MCF 10A (cell line): ENCODE results near the gene ANKRD13D. TPM values are rescaled to one million over a fixed set of nuclear protein-coding genes. Genes with fewer than 3 reads are reported as not detected.
A peak's percentile ranks its signal among the peaks of the same experiment; 100 is the strongest.

ENCODE experiments used
- BruUV-seq: library from RNA; stranded (reverse); fragments of 400-500 nt; replicated peaks from 2 replicates; lab custom pipeline; 2021; lab: Mats Ljungman, UMichigan
- CTCF ChIA-PET: fragments of 300-600 bp; sonication (Branson Sonifier 250); formaldehyde crosslinking; extraction: SDS; loops from one replicate; lab custom pipeline; 2021; ENCODE audit warnings: antibody characterized with exemption, inconsistent platforms; lab: Yijun Ruan, JAX
- POLR2A ChIA-PET: fragments of 300-600, 350-650 bp; sonication (Branson Sonifier 250); formaldehyde crosslinking; extraction: SDS; loops from one replicate; lab custom pipeline; 2020; ENCODE audit warnings: antibody characterized with exemption, inconsistent platforms; lab: Yijun Ruan, JAX
- DNase-seq: peaks from one replicate; pipeline ENCODE4 v3.0.0-alpha.2; 2018; ENCODE audit not compliant: unreplicated experiment
- H3K27ac Mint-ChIP-seq: one replicate; pipeline ENCODE4 v1.8.0; 2022; ENCODE audit warnings: mild to moderate bottlenecking, low read depth, mixed read lengths; ENCODE audit not compliant: unreplicated experiment
- H3K27me3 Mint-ChIP-seq: one replicate; pipeline ENCODE4 v1.8.0; 2022; ENCODE audit warnings: mixed read lengths; ENCODE audit not compliant: insufficient read depth, unreplicated experiment
- H3K36me3 Mint-ChIP-seq: one replicate; pipeline ENCODE4 v1.8.0; 2022; ENCODE audit warnings: mild to moderate bottlenecking, moderate library complexity, mixed read lengths; ENCODE audit not compliant: insufficient read depth, unreplicated experiment
- H3K4me1 Mint-ChIP-seq: one replicate; pipeline ENCODE4 v1.8.0; 2022; ENCODE audit warnings: mixed read lengths; ENCODE audit not compliant: insufficient read depth, unreplicated experiment
- H3K4me3 Mint-ChIP-seq: one replicate; pipeline ENCODE4 v1.8.0; 2022; ENCODE audit warnings: mild to moderate bottlenecking, moderate library complexity, mixed read lengths; ENCODE audit not compliant: unreplicated experiment
- H3K9me3 Mint-ChIP-seq: one replicate; pipeline ENCODE4 v1.8.0; 2022; ENCODE audit warnings: mixed read lengths; ENCODE audit not compliant: unreplicated experiment
- intact Hi-C: fragments of 100-400 bp; cut with micrococcal nuclease; formaldehyde crosslinking; loops from 2 replicates; pipeline ENCODE4 v1.14.1; 2022
- total RNA-seq: library from RNA; stranded (reverse); gene quantifications from 2 replicates; pipeline ENCODE4 v1.2.3, GENCODE V29; 2022
- TF ChIP-seq, protein P1 (sequence below): fragments of 200-600 bp; IDR thresholded peaks from one replicate; pipeline ENCODE4 v1.8.0; 2022; ENCODE audit warnings: antibody characterized with exemption, mild to moderate bottlenecking; ENCODE audit not compliant: unreplicated experiment

The ANKRD13D gene
- total RNA-seq, 1 experiment from 2014 or later = 39.7 TPM

DNA sequence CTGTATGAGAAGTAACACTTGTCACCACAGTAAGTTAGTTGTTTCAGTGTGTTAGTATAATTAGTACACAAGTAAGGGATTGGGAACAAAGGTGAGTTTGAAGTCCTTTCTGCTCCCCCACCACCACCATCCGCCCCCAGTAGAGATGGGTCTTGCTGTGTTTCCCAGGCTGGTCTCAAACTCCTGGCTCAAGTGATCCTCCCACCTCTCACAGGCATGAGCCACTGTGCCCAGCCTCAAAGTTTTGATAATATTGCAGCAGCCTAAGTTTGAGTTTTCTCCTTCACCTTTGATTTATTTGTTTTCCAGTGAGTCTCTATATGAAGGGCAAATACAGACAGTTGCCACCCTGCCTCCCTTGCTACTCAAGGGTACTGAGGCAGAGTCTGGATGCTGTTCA, 46.6 kb upstream of the ANKRD13D start:
- H3K4me1 Mint-ChIP-seq = peaks cover 24% of the 10 kb centered on the region
- H3K9me3 Mint-ChIP-seq = no peaks in the 10 kb centered on the region
- H3K36me3 Mint-ChIP-seq = peaks cover 61% of the 10 kb centered on the region
- intact Hi-C loops = no loop called here
- peak overlapping the region; percentile 96 for H3K4me3 Mint-ChIP-seq
- H3K27ac Mint-ChIP-seq = peak overlapping the region; percentile 97
- TF ChIP-seq, protein P1, sequence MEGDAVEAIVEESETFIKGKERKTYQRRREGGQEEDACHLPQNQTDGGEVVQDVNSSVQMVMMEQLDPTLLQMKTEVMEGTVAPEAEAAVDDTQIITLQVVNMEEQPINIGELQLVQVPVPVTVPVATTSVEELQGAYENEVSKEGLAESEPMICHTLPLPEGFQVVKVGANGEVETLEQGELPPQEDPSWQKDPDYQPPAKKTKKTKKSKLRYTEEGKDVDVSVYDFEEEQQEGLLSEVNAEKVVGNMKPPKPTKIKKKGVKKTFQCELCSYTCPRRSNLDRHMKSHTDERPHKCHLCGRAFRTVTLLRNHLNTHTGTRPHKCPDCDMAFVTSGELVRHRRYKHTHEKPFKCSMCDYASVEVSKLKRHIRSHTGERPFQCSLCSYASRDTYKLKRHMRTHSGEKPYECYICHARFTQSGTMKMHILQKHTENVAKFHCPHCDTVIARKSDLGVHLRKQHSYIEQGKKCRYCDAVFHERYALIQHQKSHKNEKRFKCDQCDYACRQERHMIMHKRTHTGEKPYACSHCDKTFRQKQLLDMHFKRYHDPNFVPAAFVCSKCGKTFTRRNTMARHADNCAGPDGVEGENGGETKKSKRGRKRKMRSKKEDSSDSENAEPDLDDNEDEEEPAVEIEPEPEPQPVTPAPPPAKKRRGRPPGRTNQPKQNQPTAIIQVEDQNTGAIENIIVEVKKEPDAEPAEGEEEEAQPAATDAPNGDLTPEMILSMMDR = no peak
- no peaks in the 10 kb centered on the region for H3K27me3 Mint-ChIP-seq
- ChIA-PET CTCF (interaction anchor here (1.1 kb wide), 1 partner anchor 21 kb away, joined by 4 read pairs; no protein-coding TSS in a partner anchor), POLR2A (interaction anchor here (0.8 to 1.2 kb wide), 3 partner anchors 61 to 104 kb away, joined by 3 to 4 read pairs (median 3); partner anchors contain the start of gene SSH3)
- no peak for DNase-seq
- no TSS peak for BruUV-seq

DNA sequence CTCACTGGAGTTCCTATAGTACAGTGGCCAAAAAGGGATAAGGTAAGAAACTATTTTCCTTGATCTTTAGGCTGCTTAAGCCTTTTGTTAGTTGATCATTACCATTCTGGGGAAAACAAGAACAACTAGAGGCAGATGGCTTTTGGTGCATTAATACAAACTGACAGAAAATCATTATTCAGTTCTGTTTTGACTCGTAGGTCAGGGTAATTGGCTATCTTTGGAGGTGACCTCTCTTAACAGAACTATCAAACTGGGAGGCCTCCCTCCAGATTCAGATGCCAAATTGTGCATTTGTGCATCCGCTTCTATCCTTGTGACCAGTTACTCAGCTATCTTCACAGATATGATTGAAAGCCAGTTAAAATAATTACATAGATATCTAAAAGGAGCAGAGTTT, 46.1 kb upstream of the ANKRD13D start:
- peaks cover 66% of the 10 kb centered on the region for H3K36me3 Mint-ChIP-seq
- BruUV-seq = no TSS peak
- TF ChIP-seq, protein P1 = no peak
- DNase-seq = no peak
- peak overlapping the region; percentile 96 for H3K4me3 Mint-ChIP-seq
- no peaks in the 10 kb centered on the region for H3K27me3 Mint-ChIP-seq
- intact Hi-C loops = no loop called here
- ChIA-PET POLR2A (interaction anchor here (0.8 to 1.2 kb wide), 4 partner anchors 15 to 103 kb away, joined by 3 to 4 read pairs (median 4); partner anchors contain the start of gene SSH3), CTCF (interaction anchor here (1.1 kb wide), 1 partner anchor 20 kb away, joined by 4 read pairs; no protein-coding TSS in a partner anchor)
- H3K27ac Mint-ChIP-seq = peak overlapping the region; percentile 97
- no peaks in the 10 kb centered on the region for H3K9me3 Mint-ChIP-seq
- H3K4me1 Mint-ChIP-seq = peaks cover 26% of the 10 kb centered on the region

DNA sequence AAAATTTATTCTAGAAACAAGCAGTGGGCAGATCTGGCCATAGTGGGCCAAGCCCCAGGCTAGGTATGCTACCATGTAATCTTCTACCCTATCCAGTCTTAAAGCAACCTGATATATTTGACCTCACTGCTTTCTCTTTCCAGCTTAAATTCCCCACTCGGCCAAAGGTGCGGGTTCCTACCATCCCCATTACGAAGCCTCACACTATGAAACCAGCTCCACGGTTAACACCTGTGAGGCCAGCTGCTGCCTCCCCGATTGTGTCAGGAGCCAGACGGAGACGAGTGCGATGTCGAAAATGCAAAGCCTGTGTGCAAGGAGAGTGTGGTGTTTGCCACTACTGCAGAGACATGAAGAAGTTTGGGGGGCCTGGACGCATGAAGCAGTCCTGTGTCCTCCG, 44.1 kb upstream of the ANKRD13D start:
- H3K36me3 Mint-ChIP-seq = peaks cover 86% of the 10 kb centered on the region
- H3K4me3 Mint-ChIP-seq = no peak overlapping the region
- intact Hi-C loops = no loop called here
- peaks cover 24% of the 10 kb centered on the region for H3K4me1 Mint-ChIP-seq
- H3K27ac Mint-ChIP-seq = no peak overlapping the region
- TF ChIP-seq, protein P1 = no peak
- H3K9me3 Mint-ChIP-seq = no peaks in the 10 kb centered on the region
- no TSS peak for BruUV-seq
- POLR2A ChIA-PET = no interaction called here
- CTCF ChIA-PET = interaction anchor here (0.6 to 1.7 kb wide), 5 partner anchors 8 to 192 kb away, joined by 3 to 5 read pairs (median 4); no protein-coding TSS in a partner anchor
- H3K27me3 Mint-ChIP-seq = no peaks in the 10 kb centered on the region
- DNase-seq = no peak

DNA sequence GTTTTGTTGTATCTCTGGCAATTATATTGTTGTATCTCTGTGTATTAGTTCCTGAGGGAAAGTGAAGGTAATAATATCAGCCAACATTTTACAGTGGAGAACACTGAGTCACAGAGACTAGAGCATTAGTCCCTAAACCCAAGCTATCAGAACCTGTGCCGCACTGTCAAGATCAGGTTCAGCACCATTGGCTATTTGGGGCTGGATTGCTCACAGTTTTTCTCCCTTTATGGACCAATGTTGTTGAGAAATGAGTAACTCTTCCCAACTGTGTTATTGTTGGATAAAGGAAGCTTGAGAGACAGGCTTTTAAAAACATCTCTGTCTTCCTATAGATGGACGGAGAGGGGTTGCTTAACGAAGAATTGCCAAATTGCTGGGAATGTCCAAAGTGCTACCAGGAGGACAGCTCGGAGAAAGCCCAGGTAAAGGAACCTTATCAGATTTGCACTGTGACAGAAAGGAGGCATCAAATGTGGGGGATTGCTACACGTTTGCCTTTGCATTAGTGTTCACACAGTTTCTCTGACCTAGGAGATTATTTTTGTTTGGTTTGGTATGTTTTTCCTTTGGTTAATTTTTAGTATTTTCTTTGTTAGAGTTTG, 41.1 kb upstream of the ANKRD13D start:
- intact Hi-C loops = no loop called here
- no peaks in the 10 kb centered on the region for H3K9me3 Mint-ChIP-seq
- peak overlapping the region; percentile 10 for H3K4me3 Mint-ChIP-seq
- peaks cover 100% of the 10 kb centered on the region for H3K36me3 Mint-ChIP-seq
- no peak for DNase-seq
- H3K27me3 Mint-ChIP-seq = no peaks in the 10 kb centered on the region
- POLR2A ChIA-PET = interaction anchor here (0.6 to 2.0 kb wide), 4 partner anchors 9 to 192 kb away, joined by 3 to 28 read pairs (median 5); partner anchors contain the start of gene RHOD
- no TSS peak for BruUV-seq
- peaks cover 13% of the 10 kb centered on the region for H3K4me1 Mint-ChIP-seq
- CTCF ChIA-PET = interaction anchor here (0.6 to 5.7 kb wide), 5 partner anchors 10 to 334 kb away, joined by 3 to 31 read pairs (median 3); no protein-coding TSS in a partner anchor
- H3K27ac Mint-ChIP-seq = peak overlapping the region; percentile 81
- TF ChIP-seq, protein P1 = no peak
